ENCODE data around the gene NR2E1.

NR2E1 gene

GRCh38 chr6:108171918-108172516 lies 6.2 kb downstream of the NR2E1 start:
- DNase-seq = no peak

- DNase-seq = no peak
Measured at GRCh38 chr6:108174371-108175175, 8.8 kb downstream of the NR2E1 start.

GRCh38 chr6:108175176-108175591 lies 9.4 kb downstream of the NR2E1 start:
- no peak for DNase-seq

DNA sequence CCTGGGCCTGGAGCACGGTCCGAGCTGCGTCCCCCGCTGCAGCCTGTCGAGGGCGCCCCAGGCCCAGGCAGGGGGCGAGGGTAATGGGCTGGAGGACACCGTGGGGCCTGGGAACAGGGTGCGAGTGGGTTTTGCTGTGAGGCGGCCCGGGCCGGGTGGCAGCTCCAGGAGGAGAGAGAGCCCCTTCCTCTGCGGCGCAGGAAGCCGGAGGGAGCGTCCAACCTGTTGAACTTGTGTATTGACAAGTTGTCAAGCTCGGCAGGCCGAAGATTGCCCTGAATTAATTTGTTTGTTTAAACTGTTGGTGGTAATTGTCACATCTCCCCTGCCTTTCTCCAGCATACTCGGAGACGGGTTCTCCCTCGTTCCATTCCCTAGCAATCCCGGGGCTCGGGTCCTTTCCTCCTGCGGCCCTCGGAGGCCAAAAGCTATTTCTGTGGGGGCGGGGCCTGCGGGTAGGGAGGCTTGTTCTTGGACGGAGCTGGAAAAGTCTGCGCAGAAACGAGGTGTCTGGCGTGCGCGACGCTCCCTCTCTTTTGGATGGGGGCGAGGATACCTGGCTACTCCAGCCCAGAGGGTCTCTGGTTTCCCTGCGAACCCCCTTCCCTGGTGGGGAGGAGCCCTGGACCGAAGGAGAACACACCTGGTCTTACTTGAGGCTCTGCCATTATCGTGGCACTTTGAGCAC lies 9.9 kb downstream of the NR2E1 start:
- DNase-seq = no peak

GRCh38 chr6:108176281-108177089 lies 10.7 kb downstream of the NR2E1 start:
- DNase-seq = no peak

- DNase-seq = no peak
Measured at GRCh38 chr6:108179741-108180140, 13.9 kb downstream of the NR2E1 start.

DNA sequence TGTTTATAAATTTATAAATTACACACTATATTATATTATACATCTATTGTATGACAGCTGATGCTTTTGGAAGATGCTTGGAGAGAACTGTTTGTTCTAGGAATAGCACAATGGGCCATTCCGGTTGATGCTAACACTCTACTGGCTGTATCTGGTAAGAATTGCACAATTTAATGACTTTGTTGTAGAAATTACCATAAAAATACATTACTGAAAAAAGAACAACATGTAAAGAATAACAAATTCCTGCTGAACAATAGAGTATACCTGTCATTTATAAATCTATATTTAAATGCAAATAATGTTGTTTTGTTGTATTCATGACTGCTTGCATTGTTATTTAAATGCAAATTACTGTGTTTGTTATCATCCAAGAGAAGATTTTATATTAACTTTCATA lies 14.4 kb downstream of the NR2E1 start:
- no peak for DNase-seq

DNA sequence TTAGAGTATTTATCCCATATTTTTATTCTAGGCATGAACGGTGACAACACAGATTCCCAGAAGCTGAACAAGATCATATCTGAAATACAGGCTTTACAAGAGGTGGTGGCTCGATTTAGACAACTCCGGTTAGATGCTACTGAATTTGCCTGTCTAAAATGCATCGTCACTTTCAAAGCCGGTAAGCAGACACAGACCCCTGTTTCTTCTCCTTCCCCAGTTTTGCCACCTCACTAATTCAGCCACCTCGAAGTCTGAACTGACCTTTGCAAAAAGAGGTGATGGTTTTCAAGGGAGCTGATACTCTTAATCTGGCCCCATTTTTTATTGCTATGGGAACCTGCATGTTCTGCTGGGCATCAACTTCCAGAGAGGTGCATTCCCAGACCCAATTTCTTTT lies 15.0 kb downstream of the NR2E1 start:
- no peak for DNase-seq

GRCh38 chr6:108186226-108186625 lies 20.4 kb downstream of the NR2E1 start:
- DNase-seq = no peak

DNA sequence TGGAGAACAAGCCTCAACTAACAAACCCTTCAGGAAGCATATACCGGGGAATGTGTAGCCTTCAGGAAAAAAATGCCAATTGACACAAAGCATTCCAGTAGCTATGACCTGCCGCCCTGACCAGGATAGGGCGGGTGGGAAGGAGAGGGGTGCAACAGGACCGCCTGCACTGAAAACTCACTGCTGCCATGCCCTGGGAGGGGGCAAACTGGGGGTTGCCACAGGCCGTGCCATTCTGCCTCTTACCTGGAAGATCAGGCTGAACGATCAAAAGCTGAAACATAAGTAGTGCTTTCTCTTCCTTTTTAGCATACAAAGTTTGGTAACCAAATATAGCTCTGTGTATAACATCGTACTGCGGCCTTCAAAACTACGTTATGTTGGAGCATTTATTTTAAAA lies 21.7 kb downstream of the NR2E1 start:
- no peak for DNase-seq

- no peak for DNase-seq
Measured at GRCh38 chr6:108193131-108193530, 27.3 kb downstream of the NR2E1 start.

- DNase-seq = no peak
Measured at GRCh38 chr6:108193835-108194234, 28.0 kb downstream of the NR2E1 start.

DNA sequence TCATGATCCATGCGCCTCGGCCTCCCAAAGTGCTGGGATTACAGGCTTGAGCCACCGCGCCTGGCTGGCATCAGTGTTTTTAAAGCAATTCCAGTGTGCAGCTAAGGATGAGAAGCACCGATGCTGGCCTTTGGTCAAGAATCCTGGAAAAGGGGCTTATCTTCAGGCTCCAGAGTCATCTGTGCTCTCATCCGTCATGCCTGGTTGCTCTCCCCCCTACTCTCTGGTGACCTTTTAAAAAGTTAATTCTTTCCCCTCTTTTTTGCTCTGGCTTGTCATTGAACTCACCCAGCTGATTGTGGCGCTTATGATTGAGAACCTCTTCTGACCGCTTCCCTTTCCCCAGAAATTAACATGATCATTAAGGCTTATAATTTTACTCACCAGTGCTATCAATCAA lies 28.7 kb downstream of the NR2E1 start:
- DNase-seq = no peak

- no peak for DNase-seq
Measured at GRCh38 chr6:108195209-108195608, 29.4 kb downstream of the NR2E1 start.

DNA sequence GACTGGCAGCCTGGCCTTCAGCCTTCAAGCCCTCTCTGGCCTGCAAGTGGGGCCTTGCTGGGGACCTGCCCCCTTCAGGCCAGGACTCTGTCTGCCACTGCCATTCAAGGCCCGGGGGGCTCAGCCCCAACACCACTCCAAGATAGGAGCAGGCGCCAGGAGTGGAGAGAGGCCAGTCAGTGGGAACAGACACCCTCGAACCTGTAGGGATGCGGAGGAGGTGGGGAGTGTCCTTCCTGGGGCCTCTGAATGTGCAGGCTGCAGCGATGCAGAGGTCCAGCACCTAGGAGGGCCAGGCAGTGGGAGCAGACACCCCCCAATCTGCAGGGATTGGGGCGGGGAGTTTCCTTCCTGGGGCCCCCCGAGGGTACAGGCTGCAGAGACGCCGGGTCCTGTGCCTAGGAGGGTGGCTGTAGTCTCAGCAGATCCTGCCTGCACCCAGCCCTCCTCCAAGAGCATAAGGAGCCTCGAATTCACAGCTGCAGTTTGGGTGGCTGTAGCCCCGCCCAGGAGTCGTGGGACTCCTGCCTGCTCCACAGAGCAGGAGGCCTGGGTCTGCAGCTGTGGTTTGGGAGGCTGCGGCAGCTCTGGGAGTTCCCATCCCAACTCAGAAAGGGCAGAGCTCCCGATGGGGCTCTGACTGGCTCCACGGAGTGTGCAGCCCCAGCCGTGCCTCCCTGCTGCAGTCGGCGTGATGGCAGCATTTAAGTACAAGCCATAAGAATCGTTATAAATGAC lies 33.1 kb downstream of the NR2E1 start:
- DNase-seq = no peak

GRCh38 chr6:108200186-108200585 lies 34.4 kb downstream of the NR2E1 start:
- DNase-seq = no peak

GRCh38 chr6:108200631-108201030 lies 34.8 kb downstream of the NR2E1 start:
- DNase-seq = no peak

- DNase-seq = no peak
Measured at GRCh38 chr6:108203189-108204112, 37.6 kb downstream of the NR2E1 start.

- no peak for DNase-seq
Measured at GRCh38 chr6:108207013-108207412, 41.2 kb downstream of the NR2E1 start.

DNA sequence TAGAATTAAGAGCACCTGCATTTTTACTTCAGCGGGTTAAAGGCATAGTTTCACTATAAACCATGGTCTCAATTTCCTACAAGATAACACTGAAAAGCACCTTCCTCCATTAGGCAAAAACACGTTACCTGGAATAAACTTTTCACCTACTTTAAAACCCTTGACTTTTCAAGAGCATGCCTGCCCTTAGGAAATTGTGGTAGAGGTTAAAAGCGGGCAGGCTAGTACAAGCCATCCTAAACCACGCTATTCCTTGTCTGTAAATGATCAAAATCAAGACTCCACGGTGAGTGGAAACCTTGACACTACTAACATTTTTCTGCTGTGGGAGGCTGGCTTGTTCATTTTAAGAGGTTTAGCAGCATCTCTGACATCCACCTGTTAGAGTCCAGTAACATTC lies 43.9 kb downstream of the NR2E1 start:
- DNase-seq = no peak

- no peak for DNase-seq
Measured at GRCh38 chr6:108210556-108210955, 44.7 kb downstream of the NR2E1 start.
